ENCODE data around the gene CERS4. TPM values are rescaled to one million over a fixed set of nuclear protein-coding genes. Genes with fewer than 3 reads are reported as not detected.
A peak's percentile ranks its signal among the peaks of the same experiment; 100 is the strongest.

The CERS4 gene
- total and polyA plus RNA-seq, 2 experiments from 2014 or later = 68.5 to 109 TPM

- TF ChIP-seq ZNF462 (CRISPR knock-in tag; IDR thresholded peaks at IDR 0.05) (no peak), JUNB (IDR thresholded peaks at IDR 0.05; ENCODE audit: unreplicated experiment) (no peak), ETS1 (IDR thresholded peaks at IDR 0.05) (no peak), EZH2 (IDR thresholded peaks at IDR 0.05; ENCODE audit: low read depth, unreplicated experiment) (no peak), ZNF331 (CRISPR knock-in tag; IDR thresholded peaks at IDR 0.05; ENCODE audit: low read depth) (no peak), EZH2phosphoT487 (IDR thresholded peaks at IDR 0.05; ENCODE audit: unreplicated experiment) (no peak)
Observed at GRCh38 chr19:8302734-8303133, 93.6 kb downstream of the CERS4 start (continued).

GRCh38 chr19:8304841-8305621, 95.9 kb downstream of the CERS4 start:
- Histone ChIP-seq H3K4me2 (no peak overlapping the region), H3K27ac (ENCODE audit: low read depth) (no peak overlapping the region), H3K36me3 (ENCODE audit: insufficient read depth) (no peaks in the 10 kb centered on the region; the same call in 1 of the 2 replicates), H3K9me2 (ENCODE audit: insufficient read depth) (no peaks in the 10 kb centered on the region), H2AFZ (no peak overlapping the region), H3F3A (replicated peaks; ENCODE audit: low read depth) (peaks cover 14% of the 10 kb centered on the region), H3K4me1 (ENCODE audit: insufficient read depth) (peaks cover 11% of the 10 kb centered on the region; the same call in 1 of the 2 replicates), H4K20me1 (replicated peaks; ENCODE audit: insufficient read depth) (no peaks in the 10 kb centered on the region; the same call in 1 of the 2 replicates), H3K79me2 (replicated peaks; ENCODE audit: insufficient read depth) (peaks cover 17% of the 10 kb centered on the region), H3K27me3 (ENCODE audit: insufficient read depth) (no peaks in the 10 kb centered on the region), H3K4me3 (no peak overlapping the region)
- H3K4me1 Mint-ChIP-seq = peaks cover 13% of the 10 kb centered on the region
- peaks cover 15% of the 10 kb centered on the region for H3K27me3 Mint-ChIP-seq (ENCODE audit: insufficient read depth, low read depth, poor library complexity)
- DNase-seq (ENCODE audit: low spot score) (peak; percentile 94), ATAC-seq (peak; percentile 71)
- no peaks in the 10 kb centered on the region for H3K9me3 Mint-ChIP-seq
- TF ChIP-seq CTCF (conservative IDR thresholded peaks at IDR 0.05; ENCODE audit: low read depth in 2 of 2) = no peak
- TF ChIP-seq STAT1 (IDR thresholded peaks at IDR 0.05; ENCODE audit: unreplicated experiment) = no peak
- peak overlapping the region; percentile 38; the same call in 1 of the 2 replicates for H3K27ac Mint-ChIP-seq
- H3K36me3 Mint-ChIP-seq (ENCODE audit: low read depth) = peaks cover 35% of the 10 kb centered on the region
- H3K4me3 Mint-ChIP-seq = no peak overlapping the region
